ENCODE measurements around the gene PDIA4.

Gene PDIA4

DNA sequence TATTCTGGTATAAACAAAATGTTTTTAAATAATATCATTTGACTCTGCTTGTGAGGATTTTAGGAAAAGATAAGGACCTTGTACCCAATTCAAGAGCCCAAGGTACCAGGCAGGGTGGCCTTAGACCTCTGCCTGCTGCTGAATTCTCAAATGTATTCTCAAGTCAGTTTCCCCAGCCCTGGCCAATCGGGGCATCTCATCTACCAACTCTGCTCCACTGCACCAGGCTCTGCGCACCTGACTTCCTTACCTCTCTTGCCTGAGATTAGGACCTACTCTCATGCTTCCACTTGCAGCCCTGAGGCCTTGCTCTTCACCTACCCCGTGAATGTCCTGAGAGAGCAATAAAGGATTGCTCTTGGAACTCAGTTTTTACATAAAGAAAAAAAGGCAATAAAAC lies 74.6 kb downstream of the PDIA4 start:
- DNase-seq: no peak
- in situ Hi-C loops (cut with HindIII; ENCODE audit: low pct_ligation_motif_present, low pct_unique_long_range_greater_than_20kb, low sequenced_read_pairs): no loop called here
